Measurements from ENCODE around the gene TRIM24. TPM values are rescaled to one million over a fixed set of nuclear protein-coding genes. Genes with fewer than 3 reads are reported as not detected.
"Not testable (repeated sequence)": the region's sequence is repeated elsewhere in the genome, so short reads cannot be mapped to it uniquely, and the experiment has no call there.

The TRIM24 gene
- total and polyA plus RNA-seq, 2 donors from 2014 or later, result 7.6 to 16.8 TPM

DNA sequence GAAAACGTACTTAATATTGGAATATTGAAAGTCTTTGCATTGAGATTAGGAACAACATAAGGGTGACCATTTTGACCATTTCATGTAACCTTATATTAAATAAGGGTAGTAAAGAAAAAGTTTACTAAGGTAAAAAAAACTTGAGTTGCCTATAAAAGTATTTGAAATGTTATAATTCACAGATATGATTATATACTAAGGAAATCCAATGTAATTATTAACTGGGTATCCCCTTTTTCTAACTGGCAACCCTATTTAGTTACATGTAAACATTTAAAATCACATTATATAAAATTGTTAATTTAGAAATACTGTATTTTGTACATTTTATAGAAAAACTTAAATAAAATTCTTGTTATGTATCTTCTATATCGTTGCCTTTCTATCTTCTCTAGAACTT is 64.2 kb downstream of the TRIM24 start:
- no peak overlapping the region for H3K4me3 ChIP-seq (ENCODE audit: low read length in 3 of 3)
- FAIRE-seq (no peak), DNase-seq (no peak)
- TF ChIP-seq, protein P1, sequence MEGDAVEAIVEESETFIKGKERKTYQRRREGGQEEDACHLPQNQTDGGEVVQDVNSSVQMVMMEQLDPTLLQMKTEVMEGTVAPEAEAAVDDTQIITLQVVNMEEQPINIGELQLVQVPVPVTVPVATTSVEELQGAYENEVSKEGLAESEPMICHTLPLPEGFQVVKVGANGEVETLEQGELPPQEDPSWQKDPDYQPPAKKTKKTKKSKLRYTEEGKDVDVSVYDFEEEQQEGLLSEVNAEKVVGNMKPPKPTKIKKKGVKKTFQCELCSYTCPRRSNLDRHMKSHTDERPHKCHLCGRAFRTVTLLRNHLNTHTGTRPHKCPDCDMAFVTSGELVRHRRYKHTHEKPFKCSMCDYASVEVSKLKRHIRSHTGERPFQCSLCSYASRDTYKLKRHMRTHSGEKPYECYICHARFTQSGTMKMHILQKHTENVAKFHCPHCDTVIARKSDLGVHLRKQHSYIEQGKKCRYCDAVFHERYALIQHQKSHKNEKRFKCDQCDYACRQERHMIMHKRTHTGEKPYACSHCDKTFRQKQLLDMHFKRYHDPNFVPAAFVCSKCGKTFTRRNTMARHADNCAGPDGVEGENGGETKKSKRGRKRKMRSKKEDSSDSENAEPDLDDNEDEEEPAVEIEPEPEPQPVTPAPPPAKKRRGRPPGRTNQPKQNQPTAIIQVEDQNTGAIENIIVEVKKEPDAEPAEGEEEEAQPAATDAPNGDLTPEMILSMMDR (IDR thresholded peaks at IDR 0.05; ENCODE audit: borderline replicate concordance, extremely low read depth, insufficient read depth), result no peak
- no peak overlapping the region for H3K9ac ChIP-seq (ENCODE audit: low read length in 3 of 3)
- no peaks in the 10 kb centered on the region for H3K4me1 ChIP-seq (ENCODE audit: control insufficient read depth in 2 of 3, insufficient read depth in 2 of 3, low read depth in 1 of 3, low read length in 3 of 3)
- intact Hi-C loops (cut with DNase I), result no loop called here
- peaks cover 0 to 13% (median 9%) of the 10 kb centered on the region in 3 donors for H3K9me3 ChIP-seq (ENCODE audit: control insufficient read depth in 2 of 3, insufficient read depth in 1 of 3, low read length in 3 of 3)
- peaks cover 6 to 21% (median 8%) of the 10 kb centered on the region in 3 donors for H3K36me3 ChIP-seq (ENCODE audit: control insufficient read depth in 2 of 3, insufficient read depth in 3 of 3, low read length in 3 of 3)
- no peak overlapping the region for H3K27ac ChIP-seq (ENCODE audit: low read depth in 2 of 2, low read length in 2 of 2)
- no peaks in the 10 kb centered on the region for H3K27me3 ChIP-seq (ENCODE audit: control insufficient read depth, insufficient read depth, low read length)

DNA sequence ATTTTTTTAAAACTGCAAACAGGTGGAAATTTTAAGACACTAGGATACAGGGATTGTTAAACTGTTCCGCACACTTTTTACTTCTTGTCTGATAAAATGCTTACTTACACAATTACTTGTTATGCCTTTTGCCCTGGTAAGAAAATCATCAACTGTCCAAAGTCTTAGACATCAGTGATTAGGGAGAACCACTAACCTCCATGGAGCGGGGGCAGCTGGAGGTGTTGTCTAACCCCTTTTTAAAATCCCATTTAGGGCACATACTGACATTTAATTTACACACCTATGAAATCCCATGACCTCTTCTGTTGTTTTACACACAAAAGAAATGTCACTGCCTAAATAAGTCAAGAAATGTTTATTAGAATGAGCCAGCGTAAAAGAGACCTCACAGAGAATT is 65.7 kb downstream of the TRIM24 start:
- Histone ChIP-seq H3K4me1 (ENCODE audit: control insufficient read depth in 2 of 3, insufficient read depth in 2 of 3, low read depth in 1 of 3, low read length in 3 of 3) (no peaks in the 10 kb centered on the region), H3K27me3 (ENCODE audit: control insufficient read depth, insufficient read depth, low read length) (no peaks in the 10 kb centered on the region), H3K9ac (ENCODE audit: low read length in 3 of 3) (no peak overlapping the region), H3K9me3 (ENCODE audit: control insufficient read depth in 2 of 3, insufficient read depth in 1 of 3, low read length in 3 of 3) (peaks cover 0 to 13% (median 9%) of the 10 kb centered on the region in 3 donors), H3K4me3 (ENCODE audit: low read length in 3 of 3) (no peak overlapping the region), H3K36me3 (ENCODE audit: control insufficient read depth in 2 of 3, insufficient read depth in 3 of 3, low read length in 3 of 3) (peaks cover 3 to 12% (median 5%) of the 10 kb centered on the region in 3 donors), H3K27ac (ENCODE audit: low read depth in 2 of 2, low read length in 2 of 2) (no peak overlapping the region)
- no peak for DNase-seq
- no peak for FAIRE-seq
- TF ChIP-seq, protein P1 (IDR thresholded peaks at IDR 0.05; ENCODE audit: borderline replicate concordance, extremely low read depth, insufficient read depth), result no peak
- intact Hi-C loops (cut with DNase I), result no loop called here

DNA sequence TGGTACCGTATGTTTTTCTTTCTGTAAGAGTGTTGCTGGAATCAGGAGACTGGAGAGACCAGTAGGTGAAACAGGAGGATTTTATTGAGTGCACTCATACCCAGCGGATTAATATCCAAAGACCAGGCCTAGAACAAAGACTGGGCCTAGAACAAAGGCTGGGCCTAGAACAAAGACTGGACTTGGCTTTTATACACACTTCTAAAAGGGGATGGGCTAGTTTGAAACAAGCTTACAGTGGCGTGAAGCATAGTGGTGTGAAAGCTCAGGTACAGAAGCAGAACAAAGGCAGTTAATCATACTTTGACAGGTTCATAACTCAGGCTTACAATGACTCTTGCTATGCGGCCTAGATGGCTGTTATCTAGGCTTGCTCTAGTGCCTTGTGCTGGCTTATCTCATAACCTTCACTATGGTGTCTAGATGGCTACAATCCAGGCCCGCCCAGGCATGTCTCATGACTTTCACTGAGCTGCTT is 67.7 kb downstream of the TRIM24 start:
- DNase-seq (peak in 1 of 5 donors; percentile 14), FAIRE-seq (no peak)
- no peak overlapping the region for H3K4me3 ChIP-seq (ENCODE audit: low read length in 3 of 3)
- H3K9me3 ChIP-seq (ENCODE audit: control insufficient read depth in 2 of 3, insufficient read depth in 1 of 3, low read length in 3 of 3), result peaks cover 0 to 13% (median 9%) of the 10 kb centered on the region in 3 donors
- H3K27me3 ChIP-seq (ENCODE audit: control insufficient read depth, insufficient read depth, low read length), result no peaks in the 10 kb centered on the region
- intact Hi-C loops (cut with DNase I), result no loop called here
- TF ChIP-seq, protein P1 (IDR thresholded peaks at IDR 0.05; ENCODE audit: borderline replicate concordance, extremely low read depth, insufficient read depth), result no peak
- no peak overlapping the region for H3K9ac ChIP-seq (ENCODE audit: low read length in 3 of 3)
- peaks cover 3 to 11% (median 4%) of the 10 kb centered on the region in 3 donors for H3K36me3 ChIP-seq (ENCODE audit: control insufficient read depth in 2 of 3, insufficient read depth in 3 of 3, low read length in 3 of 3)
- no peaks in the 10 kb centered on the region for H3K4me1 ChIP-seq (ENCODE audit: control insufficient read depth in 2 of 3, insufficient read depth in 2 of 3, low read depth in 1 of 3, low read length in 3 of 3)
- H3K27ac ChIP-seq (ENCODE audit: low read depth in 2 of 2, low read length in 2 of 2), result no peak overlapping the region

DNA sequence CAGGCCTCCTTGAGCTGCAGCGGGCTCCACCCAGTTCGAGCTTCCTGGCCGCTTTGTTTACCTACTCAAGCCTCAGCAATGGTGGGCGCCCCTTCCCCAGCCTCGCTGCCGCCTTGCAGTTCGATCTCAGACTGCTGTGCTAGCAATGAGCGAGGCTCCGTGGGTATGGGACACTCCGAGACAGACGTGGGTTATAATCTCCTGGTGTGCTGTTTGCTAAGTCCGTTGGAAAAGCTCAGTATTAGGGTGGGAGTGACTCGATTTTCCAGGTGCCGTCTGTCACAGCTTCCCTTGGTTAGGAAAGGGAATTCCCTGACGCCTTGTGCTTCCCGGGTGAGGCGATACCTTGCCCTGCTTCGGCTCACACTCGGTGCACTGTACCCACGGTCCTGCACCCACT is 76.8 kb downstream of the TRIM24 start:
- DNase-seq; H3K36me3 ChIP-seq (ENCODE audit: control insufficient read depth in 2 of 3, insufficient read depth in 3 of 3, low read length in 3 of 3); H3K27ac ChIP-seq (ENCODE audit: low read depth in 2 of 2, low read length in 2 of 2); H3K27me3 ChIP-seq (ENCODE audit: control insufficient read depth, insufficient read depth, low read length); H3K9ac ChIP-seq (ENCODE audit: low read length in 3 of 3); FAIRE-seq; H3K9me3 ChIP-seq (ENCODE audit: control insufficient read depth in 2 of 3, insufficient read depth in 1 of 3, low read length in 3 of 3); H3K4me1 ChIP-seq (ENCODE audit: control insufficient read depth in 2 of 3, insufficient read depth in 2 of 3, low read depth in 1 of 3, low read length in 3 of 3); H3K4me3 ChIP-seq (ENCODE audit: low read length in 3 of 3); intact Hi-C loops (cut with DNase I): not testable (repeated sequence)

All from kidney (tissue), 14 donors.